Trophoblast cell (in vitro differentiated cells and primary cell): Measurements from ENCODE around the gene CACNA1B.
"Not testable (repeated sequence)": the region's sequence is repeated elsewhere in the genome, so short reads cannot be mapped to it uniquely, and the experiment has no call there.

ENCODE experiments used
- DNase-seq, 2 donors: peaks; one replicate each; pipeline ENCODE4 v3.0.0-alpha.2; 2016
- H2AFZ ChIP-seq: 2 replicates; pipeline ENCODE4 v1.6.1; 2013; ENCODE audit warnings: low read length, moderate library complexity, mild to moderate bottlenecking; ENCODE audit not compliant: insufficient read depth, poor library complexity
- H2AK5ac ChIP-seq: 2 replicates; pipeline ENCODE4 v1.6.1; 2013; ENCODE audit warnings: mild to moderate bottlenecking, low read length
- H2BK120ac ChIP-seq: 2 replicates; pipeline ENCODE4 v1.6.1; 2013; ENCODE audit warnings: low read length, mild to moderate bottlenecking, moderate library complexity; ENCODE audit not compliant: insufficient read depth, poor library complexity
- H2BK12ac ChIP-seq: 2 replicates; pipeline ENCODE4 v1.6.1; 2013; ENCODE audit warnings: mild to moderate bottlenecking, low read length, moderate library complexity
- H2BK5ac ChIP-seq: 2 replicates; pipeline ENCODE4 v1.6.1; 2013; ENCODE audit warnings: low read length, low read depth, moderate library complexity, mild to moderate bottlenecking; ENCODE audit not compliant: poor library complexity
- H3K14ac ChIP-seq: 2 replicates; pipeline ENCODE4 v1.6.1; 2013; ENCODE audit warnings: mild to moderate bottlenecking, low read length
- H3K18ac ChIP-seq: 2 replicates; pipeline ENCODE4 v1.6.1; 2013; ENCODE audit warnings: mild to moderate bottlenecking, low read length
- H3K23ac ChIP-seq: 2 replicates; pipeline ENCODE4 v1.6.1; 2013; ENCODE audit warnings: low read length
- H3K27ac ChIP-seq: 2 replicates; pipeline ENCODE4 v1.5.1; 2013; ENCODE audit warnings: low read depth, mild to moderate bottlenecking, inconsistent platforms, low read length, moderate library complexity
- H3K27me3 ChIP-seq: 2 replicates; pipeline ENCODE4 v1.6.1; 2013; ENCODE audit warnings: inconsistent platforms, mild to moderate bottlenecking, low read length, moderate library complexity; ENCODE audit not compliant: insufficient read depth
- H3K36me3 ChIP-seq, 2 experiments: 1 replicate in 1 of 2; 2 replicates in 1 of 2; pipeline ENCODE4 v1.6.1; 2013; ENCODE audit warnings: low read length in 2 of 2, mild to moderate bottlenecking in 2 of 2, moderate library complexity in 1 of 2; ENCODE audit not compliant: insufficient read depth in 2 of 2, control insufficient read depth in 1 of 2
- H3K4ac ChIP-seq: 2 replicates; pipeline ENCODE4 v1.6.1; 2013; ENCODE audit warnings: low read depth, mild to moderate bottlenecking, low read length, moderate library complexity
- H3K4me1 ChIP-seq, 2 experiments: 1 replicate in 1 of 2; 2 replicates in 1 of 2; pipeline ENCODE4 v1.6.1; 2013; ENCODE audit warnings: low read length in 2 of 2, mild to moderate bottlenecking in 2 of 2, moderate library complexity in 1 of 2; ENCODE audit not compliant: insufficient read depth in 2 of 2, control insufficient read depth in 1 of 2
- H3K4me2 ChIP-seq: 2 replicates; pipeline ENCODE4 v1.6.1; 2013; ENCODE audit warnings: inconsistent platforms, mild to moderate bottlenecking, low read length, moderate library complexity
- H3K4me3 ChIP-seq: 2 replicates; pipeline ENCODE4 v1.5.1; 2013; ENCODE audit warnings: mild to moderate bottlenecking, low read depth, low read length, inconsistent platforms
- H3K79me1 ChIP-seq: one replicate; pipeline ENCODE4 v1.6.1; 2013; ENCODE audit warnings: low read length
- H3K79me2 ChIP-seq: 2 replicates; pipeline ENCODE4 v1.6.1; 2013; ENCODE audit warnings: low read length, mild to moderate bottlenecking; ENCODE audit not compliant: control insufficient read depth, insufficient read depth, poor library complexity
- H3K9ac ChIP-seq: 2 replicates; pipeline ENCODE4 v1.6.1; 2013; ENCODE audit warnings: mild to moderate bottlenecking, low read length
- H3K9me3 ChIP-seq: 2 replicates; pipeline ENCODE4 v1.6.1; 2013; ENCODE audit warnings: low read depth, mild to moderate bottlenecking, control low read depth, inconsistent platforms, low read length; ENCODE audit not compliant: insufficient read depth
- H4K12ac ChIP-seq: 2 replicates; pipeline ENCODE4 v1.6.1; 2013; ENCODE audit warnings: low read depth, mild to moderate bottlenecking, low read length, moderate library complexity
- H4K8ac ChIP-seq: 2 replicates; pipeline ENCODE4 v1.6.1; 2013; ENCODE audit warnings: low read depth, mild to moderate bottlenecking, low read length, moderate library complexity
- H4K91ac ChIP-seq: one replicate; pipeline ENCODE4 v1.6.1; 2013; ENCODE audit warnings: low read depth, mild to moderate bottlenecking, low read length, moderate library complexity
- WGBS: extraction: QIAGEN DNeasy Blood & Tissue Kit; methylation state at CpG from one replicate; pipeline ENCODE4 v1.1.7; 2013; ENCODE audit warnings: missing lambda C conversion rate; ENCODE audit not compliant: insufficient read length, insufficient coverage; ENCODE audit errors: extremely low coverage; 5-methylcytosine and 5-hydroxymethylcytosine counted together

The CACNA1B gene

DNA sequence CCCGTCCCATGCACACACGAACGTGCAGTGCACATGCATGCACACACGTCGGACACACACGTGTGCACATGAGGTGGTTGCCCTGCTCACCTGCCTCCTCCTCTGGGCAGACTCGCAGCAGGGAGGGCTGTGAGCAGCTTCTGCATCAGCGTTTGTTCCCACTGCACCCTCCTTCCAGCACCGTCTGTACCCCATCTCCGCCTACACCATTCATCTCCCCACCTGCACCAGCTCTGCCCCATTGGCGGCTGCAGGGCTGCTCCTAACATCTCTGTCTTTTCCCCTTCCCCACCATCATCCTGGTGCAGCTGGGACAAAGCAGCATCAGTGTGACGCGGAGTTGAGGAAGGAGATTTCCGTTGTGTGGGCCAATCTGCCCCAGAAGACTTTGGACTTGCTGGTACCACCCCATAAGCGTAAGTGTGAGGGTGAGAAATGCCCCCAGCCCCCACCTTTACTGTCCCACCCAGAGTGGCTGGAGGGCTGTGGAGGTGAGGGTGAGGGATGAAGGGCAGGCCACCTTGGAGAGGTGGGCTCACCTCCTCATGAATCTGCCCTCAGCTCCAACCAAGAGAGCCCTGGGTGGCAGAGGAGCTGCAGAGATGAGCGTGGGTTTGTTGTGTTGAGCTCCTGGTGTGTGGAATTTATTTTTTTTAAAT lies 234.6 kb downstream of the CACNA1B start:
- Histone ChIP-seq H3K27ac (no peak overlapping the region), H2BK12ac (no peak overlapping the region), H2AK5ac (no peak overlapping the region), H3K79me1 (no peaks in the 10 kb centered on the region), H2BK120ac (no peak overlapping the region), H3K9ac (no peak overlapping the region), H3K27me3 (no peaks in the 10 kb centered on the region), H4K12ac (no peak overlapping the region), H2BK5ac (no peak overlapping the region), H3K4me1 (no peaks in the 10 kb centered on the region), H4K8ac (no peak overlapping the region), H3K4me3 (peak overlapping the region; percentile 60), H3K23ac (no peak overlapping the region), H4K91ac (no peak overlapping the region), H3K18ac (no peak overlapping the region), H2AFZ (no peak overlapping the region), H3K4ac (no peak overlapping the region), H3K36me3 (no peaks in the 10 kb centered on the region), H3K4me2 (no peak overlapping the region), H3K14ac (no peak overlapping the region), H3K79me2 (no peaks in the 10 kb centered on the region), H3K9me3 (peaks cover 51% of the 10 kb centered on the region)
- no peak for DNase-seq
- no CpG with 5 or more reads among the region's 16 CpGs for WGBS

DNA sequence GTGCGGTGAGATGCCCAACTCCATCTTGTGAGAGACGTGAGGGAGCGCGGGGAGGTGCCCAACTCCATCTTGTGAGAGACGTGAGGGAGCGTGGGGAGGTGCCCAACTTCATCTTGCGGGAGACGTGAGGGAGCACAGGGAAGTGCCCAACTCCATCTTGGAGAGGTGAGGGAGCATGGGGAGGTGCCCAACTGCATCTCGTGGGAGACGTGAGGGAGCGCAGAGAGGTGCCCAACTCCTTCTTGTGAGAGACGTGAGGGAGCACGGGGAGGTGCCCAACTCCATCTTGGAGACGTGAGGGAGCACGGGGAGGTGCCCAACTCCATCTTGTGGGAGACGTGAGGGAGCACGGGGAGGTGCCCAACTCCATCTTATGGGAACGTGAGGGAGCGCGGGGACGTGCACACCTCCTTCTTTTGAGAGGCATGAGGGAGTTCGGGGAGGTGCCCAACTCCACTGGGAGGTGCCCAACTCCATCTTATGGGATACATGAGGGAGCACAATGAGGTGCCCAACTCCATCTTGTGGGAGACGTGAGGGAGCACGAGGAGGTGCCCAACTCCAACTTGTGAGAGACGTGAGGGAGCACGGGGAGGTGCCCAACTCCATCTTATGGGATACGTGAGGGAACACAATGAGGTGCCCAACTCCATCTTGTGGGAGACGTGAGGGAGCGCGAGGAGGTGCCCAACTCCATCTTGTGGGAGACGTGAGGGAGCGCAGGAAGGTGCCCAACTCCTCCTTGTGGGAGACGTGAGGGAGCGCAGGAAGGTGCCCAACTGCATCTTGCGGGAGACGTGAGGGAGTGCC lies 235.4 kb downstream of the CACNA1B start:
- H4K91ac ChIP-seq = no peak overlapping the region
- H2BK5ac ChIP-seq = no peak overlapping the region
- no peak overlapping the region for H3K4ac ChIP-seq
- no peak overlapping the region for H3K9ac ChIP-seq
- H2BK12ac ChIP-seq = no peak overlapping the region
- H3K79me2 ChIP-seq = no peaks in the 10 kb centered on the region
- no peak overlapping the region for H3K18ac ChIP-seq
- peak overlapping the region; percentile 34 for H3K4me3 ChIP-seq
- H4K12ac ChIP-seq = no peak overlapping the region
- no peak overlapping the region for H2AFZ ChIP-seq
- no peaks in the 10 kb centered on the region for H3K79me1 ChIP-seq
- H3K4me1 ChIP-seq = no peaks in the 10 kb centered on the region
- H4K8ac ChIP-seq = no peak overlapping the region
- H3K4me2 ChIP-seq = no peak overlapping the region
- no peak overlapping the region for H3K27ac ChIP-seq
- H2AK5ac ChIP-seq = no peak overlapping the region
- no peak overlapping the region for H2BK120ac ChIP-seq
- peaks cover 58% of the 10 kb centered on the region for H3K9me3 ChIP-seq
- no peaks in the 10 kb centered on the region for H3K36me3 ChIP-seq
- no peaks in the 10 kb centered on the region for H3K27me3 ChIP-seq
- H3K14ac ChIP-seq = no peak overlapping the region
- H3K23ac ChIP-seq = no peak overlapping the region
- DNase-seq = no peak
- WGBS = no CpG with 5 or more reads among the region's 36 CpGs

GRCh38 chr9:138113701-138114325 lies 236.2 kb downstream of the CACNA1B start:
- not testable (repeated sequence) for DNase-seq, H3K18ac ChIP-seq, H2BK5ac ChIP-seq, H4K91ac ChIP-seq, H2BK120ac ChIP-seq, H3K27me3 ChIP-seq, H3K9ac ChIP-seq, H3K14ac ChIP-seq, H3K27ac ChIP-seq, H3K79me1 ChIP-seq, H3K4me3 ChIP-seq, H3K23ac ChIP-seq, H3K4me1 ChIP-seq, H2AK5ac ChIP-seq, H2AFZ ChIP-seq, H4K12ac ChIP-seq, H3K79me2 ChIP-seq, H3K4me2 ChIP-seq, H3K36me3 ChIP-seq, H3K4ac ChIP-seq, H4K8ac ChIP-seq, H2BK12ac ChIP-seq
- no CpG with 5 or more reads among the region's 23 CpGs for WGBS
- peaks cover 64% of the 10 kb centered on the region for H3K9me3 ChIP-seq

DNA sequence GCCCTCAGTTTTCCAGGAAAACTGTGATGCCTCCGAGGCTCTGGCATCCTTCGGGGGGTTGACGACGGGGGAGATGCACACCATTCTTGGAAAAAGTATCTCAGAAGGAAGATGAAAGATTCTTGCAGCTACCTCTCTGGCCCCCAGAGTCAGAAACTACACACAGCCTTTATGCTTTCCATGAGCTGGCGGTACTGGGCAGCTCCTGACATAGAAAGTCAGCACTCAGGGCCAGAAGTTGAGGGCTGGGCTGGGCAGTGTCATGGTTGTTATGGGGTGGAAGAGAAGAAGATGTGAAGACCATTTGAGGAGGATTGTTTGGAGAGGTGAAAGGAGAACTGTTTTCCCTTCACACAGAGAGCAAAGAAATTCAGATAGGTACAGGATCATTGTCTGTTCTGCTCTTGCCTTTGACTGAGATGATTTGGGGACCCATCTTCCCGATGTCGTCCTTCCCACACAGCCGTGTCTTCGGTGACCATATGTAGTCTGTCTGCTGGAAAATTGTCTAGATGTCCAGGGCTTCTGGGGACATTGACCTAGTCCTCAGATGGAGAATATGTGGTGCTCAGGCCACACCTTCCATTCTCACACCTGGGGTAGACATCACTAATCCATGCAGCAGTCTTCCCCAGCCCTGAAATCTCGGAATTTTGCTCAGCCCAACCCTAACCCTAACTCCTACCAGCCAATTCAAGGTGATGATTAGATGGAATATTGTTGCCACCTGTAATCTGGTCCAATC lies 237.1 kb downstream of the CACNA1B start:
- no peak overlapping the region for H3K14ac ChIP-seq
- no peak overlapping the region for H3K4me2 ChIP-seq
- H3K4ac ChIP-seq = no peak overlapping the region
- H2BK120ac ChIP-seq = no peak overlapping the region
- no peak overlapping the region for H4K8ac ChIP-seq
- H3K36me3 ChIP-seq = no peaks in the 10 kb centered on the region
- no peak overlapping the region for H2AK5ac ChIP-seq
- no peak overlapping the region for H2BK5ac ChIP-seq
- H3K4me3 ChIP-seq = no peak overlapping the region
- no peak for DNase-seq
- H3K9me3 ChIP-seq = peaks cover 72% of the 10 kb centered on the region
- H3K18ac ChIP-seq = no peak overlapping the region
- H2BK12ac ChIP-seq = no peak overlapping the region
- H3K23ac ChIP-seq = no peak overlapping the region
- no peaks in the 10 kb centered on the region for H3K4me1 ChIP-seq
- no peak overlapping the region for H4K12ac ChIP-seq
- H3K79me2 ChIP-seq = no peaks in the 10 kb centered on the region
- H3K27ac ChIP-seq = no peak overlapping the region
- H2AFZ ChIP-seq = no peak overlapping the region
- no peaks in the 10 kb centered on the region for H3K79me1 ChIP-seq
- no peaks in the 10 kb centered on the region for H3K27me3 ChIP-seq
- no CpG with 5 or more reads among the region's 10 CpGs for WGBS
- H4K91ac ChIP-seq = no peak overlapping the region
- no peak overlapping the region for H3K9ac ChIP-seq
